ENCODE measurements around the gene C19orf47. TPM values are rescaled to one million over a fixed set of nuclear protein-coding genes. Genes with fewer than 3 reads are reported as not detected.

C19orf47 gene
- total and polyA plus RNA-seq, 10 donors = 8.2 to 21.9 (median 13.0) TPM

- DNase-seq = peak; percentile 6
- peaks cover 0 to 21% (median 0%) of the 10 kb centered on the region in 6 donors for H3K36me3 ChIP-seq
- peaks cover 43 to 82% (median 75%) of the 10 kb centered on the region in 6 donors for H3K4me1 ChIP-seq
- TF ChIP-seq POLR2A (IDR thresholded peaks at IDR 0.05) = no peak
- no peak for TF ChIP-seq CTCF (IDR thresholded peaks at IDR 0.05 in 8 of 11, conservative IDR thresholded peaks at IDR 0.05 in 3 of 11)
- 76 to 85% (median 80%) methylated on average over 4 of the region's 4 CpGs for WGBS, 5 donors
- intact Hi-C loops (cut with DNase I; ENCODE audit: low total_unique reads) = no loop called here
- no peaks in the 10 kb centered on the region for H3K27me3 ChIP-seq (replicated peaks in 1 of 7)
- H3K9me3 ChIP-seq = no peaks in the 10 kb centered on the region
- peak overlapping the region in 1 of 8 donors; percentile 93 for H3K4me3 ChIP-seq
- peak overlapping the region in 6 of 8 donors; percentile 11 to 99 (median 98) for H3K27ac ChIP-seq
These were observed 65.3 kb downstream of the C19orf47 start for GRCh38 chr19:40282920-40283319.

GRCh38 chr19:40282209-40282580, 66.0 kb downstream of the C19orf47 start:
- TF ChIP-seq CTCF (IDR thresholded peaks at IDR 0.05 in 8 of 11, conservative IDR thresholded peaks at IDR 0.05 in 3 of 11) = no peak
- H3K27me3 ChIP-seq (replicated peaks in 1 of 7) = no peaks in the 10 kb centered on the region
- intact Hi-C loops (cut with DNase I; ENCODE audit: low total_unique reads) = no loop called here
- H3K27ac ChIP-seq = peak overlapping the region in 5 of 8 donors; percentile 11 to 99 (median 98)
- H3K4me1 ChIP-seq = peaks cover 43 to 89% (median 82%) of the 10 kb centered on the region in 6 donors
- no peak overlapping the region for H3K4me3 ChIP-seq
- WGBS, 5 donors = 79 to 90% (median 86%) methylated on average over 6 of the region's 6 CpGs
- H3K9me3 ChIP-seq = no peaks in the 10 kb centered on the region
- H3K36me3 ChIP-seq = peaks cover 0 to 21% (median 0%) of the 10 kb centered on the region in 6 donors
- DNase-seq = peak; percentile 44

- no peak for TF ChIP-seq POLR2AphosphoS5 (IDR thresholded peaks at IDR 0.05)
- TF ChIP-seq POLR2A (IDR thresholded peaks at IDR 0.05) = no peak
- intact Hi-C loops (cut with DNase I; ENCODE audit: low total_unique reads) = no loop called here
- no peaks in the 10 kb centered on the region for H3K27me3 ChIP-seq (replicated peaks in 1 of 7)
- peaks cover 0 to 21% (median 0%) of the 10 kb centered on the region in 6 donors for H3K36me3 ChIP-seq
- 69 to 82% (median 72%) methylated on average over 14 of the region's 14 CpGs for WGBS, 5 donors
- H3K4me3 ChIP-seq = no peak overlapping the region
- H3K9me3 ChIP-seq = no peaks in the 10 kb centered on the region
- peaks cover 43 to 93% (median 87%) of the 10 kb centered on the region in 6 donors for H3K4me1 ChIP-seq
- peak; percentile 62 for DNase-seq
- peak overlapping the region in 5 of 8 donors; percentile 5 to 99 (median 98) for H3K27ac ChIP-seq
These were observed 66.6 kb downstream of the C19orf47 start for GRCh38 chr19:40281381-40282208.

GRCh38 chr19:40280608-40281221, 67.5 kb downstream of the C19orf47 start:
- peak; percentile 66 for DNase-seq
- Histone ChIP-seq H3K4me3 (peak overlapping the region in 1 of 8 donors; percentile 41), H3K4me1 (peaks cover 40 to 93% (median 85%) of the 10 kb centered on the region in 6 donors), H3K27me3 (replicated peaks in 1 of 7) (no peaks in the 10 kb centered on the region), H3K36me3 (peaks cover 0 to 21% (median 0%) of the 10 kb centered on the region in 6 donors), H3K27ac (peak overlapping the region in 7 of 8 donors; percentile 2 to 99 (median 57)), H3K9me3 (no peaks in the 10 kb centered on the region)
- TF ChIP-seq POLR2A (IDR thresholded peaks at IDR 0.05) (no peak), CTCF (IDR thresholded peaks at IDR 0.05 in 8 of 11, conservative IDR thresholded peaks at IDR 0.05 in 3 of 11) (no peak), POLR2AphosphoS5 (IDR thresholded peaks at IDR 0.05) (no peak)
- intact Hi-C loops (cut with DNase I; ENCODE audit: low total_unique reads) = no loop called here
- 70 to 78% (median 75%) methylated on average over 9 to 10 of the region's 10 CpGs for WGBS, 5 donors
